Measurements from ENCODE around the gene CD96. TPM values are rescaled to one million over a fixed set of nuclear protein-coding genes. Genes with fewer than 3 reads are reported as not detected.
"Not testable (repeated sequence)": the region's sequence is repeated elsewhere in the genome, so short reads cannot be mapped to it uniquely, and the experiment has no call there.

The CD96 gene, protein sequence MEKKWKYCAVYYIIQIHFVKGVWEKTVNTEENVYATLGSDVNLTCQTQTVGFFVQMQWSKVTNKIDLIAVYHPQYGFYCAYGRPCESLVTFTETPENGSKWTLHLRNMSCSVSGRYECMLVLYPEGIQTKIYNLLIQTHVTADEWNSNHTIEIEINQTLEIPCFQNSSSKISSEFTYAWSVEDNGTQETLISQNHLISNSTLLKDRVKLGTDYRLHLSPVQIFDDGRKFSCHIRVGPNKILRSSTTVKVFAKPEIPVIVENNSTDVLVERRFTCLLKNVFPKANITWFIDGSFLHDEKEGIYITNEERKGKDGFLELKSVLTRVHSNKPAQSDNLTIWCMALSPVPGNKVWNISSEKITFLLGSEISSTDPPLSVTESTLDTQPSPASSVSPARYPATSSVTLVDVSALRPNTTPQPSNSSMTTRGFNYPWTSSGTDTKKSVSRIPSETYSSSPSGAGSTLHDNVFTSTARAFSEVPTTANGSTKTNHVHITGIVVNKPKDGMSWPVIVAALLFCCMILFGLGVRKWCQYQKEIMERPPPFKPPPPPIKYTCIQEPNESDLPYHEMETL
- 64.2 and 67.9 TPM in 2 replicates for total RNA-seq

DNA sequence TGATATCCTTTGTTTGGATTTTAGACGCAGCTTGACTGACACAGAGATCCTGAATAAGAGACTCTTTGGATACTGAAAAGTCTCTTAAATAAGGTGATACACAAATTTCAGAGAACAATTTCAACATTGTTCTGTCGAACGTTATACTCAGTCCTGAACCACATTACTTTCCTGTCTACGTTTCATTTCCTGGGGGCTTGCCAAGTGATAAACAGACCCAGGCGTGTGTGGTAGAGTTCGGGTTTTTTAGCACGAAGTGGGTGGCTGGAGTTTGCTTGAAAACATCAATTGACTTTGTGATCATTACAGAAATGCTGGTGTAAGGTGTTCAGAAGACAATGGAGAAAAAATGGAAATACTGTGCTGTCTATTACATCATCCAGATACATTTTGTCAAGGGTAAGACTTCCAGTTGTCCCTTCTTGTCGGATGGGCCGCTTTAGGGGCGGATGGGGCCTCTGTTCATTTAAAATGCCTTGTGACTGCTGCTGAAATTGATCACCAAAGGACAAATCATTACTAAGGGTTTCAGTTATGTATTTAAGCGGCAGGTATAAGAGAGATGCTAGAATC, at the start of gene CD96:
TSS of gene CD96 (plus strand) at position 287 of the 573 bp plus-strand sequence. CDS start at position 339, 52 bp downstream.
- intact Hi-C loops (cut with micrococcal nuclease), result loop anchor here (1.0 to 2.0 kb wide), 7 partner anchors 40 to 1735 kb away; no protein-coding TSS in a partner anchor
- peaks cover 78% of the 10 kb centered on the region for H3K4me1 Mint-ChIP-seq (ENCODE audit: low read depth)
- peak within 1 kb of the TSS; percentile 98 for H3K27ac Mint-ChIP-seq
- DNase-seq (ENCODE audit: low spot score), result peak; percentile 65
- peak within 1 kb of the TSS; percentile 91 for H3K4me3 Mint-ChIP-seq (ENCODE audit: low read depth)
- H3K9me3 Mint-ChIP-seq, result peaks cover 4% of the 10 kb centered on the region
- peaks cover 40% of the 10 kb centered on the region for H3K36me3 Mint-ChIP-seq (ENCODE audit: low read depth)
- H3K27me3 Mint-ChIP-seq (ENCODE audit: low read depth), result no peaks in the 10 kb centered on the region

DNA sequence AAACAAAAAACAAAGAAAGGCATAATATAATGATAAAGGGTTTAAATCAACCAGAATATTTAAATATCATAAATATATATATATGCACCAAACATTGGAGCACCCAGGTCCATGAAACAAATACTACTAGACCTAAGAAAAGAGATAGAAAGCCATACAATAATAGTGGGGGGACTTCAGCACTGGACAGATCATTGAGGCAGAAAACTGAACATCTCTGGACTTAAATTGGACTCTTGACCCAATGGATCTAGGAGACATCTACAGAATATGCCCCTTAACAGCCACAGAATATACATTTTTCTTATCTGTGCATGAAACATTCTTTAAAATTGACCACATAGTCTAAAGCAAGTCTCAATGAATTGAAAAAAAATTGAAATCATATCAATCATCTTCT, 48.7 kb upstream of the CD96 start:
- Mint-ChIP-seq H3K4me1 (ENCODE audit: low read depth) (no peaks in the 10 kb centered on the region), H3K9me3 (no peaks in the 10 kb centered on the region), H3K27ac (no peak overlapping the region), H3K4me3 (ENCODE audit: low read depth) (no peak overlapping the region), H3K27me3 (ENCODE audit: low read depth) (no peaks in the 10 kb centered on the region), H3K36me3 (ENCODE audit: low read depth) (no peaks in the 10 kb centered on the region)
- no peak for DNase-seq (ENCODE audit: low spot score)
- intact Hi-C loops (cut with micrococcal nuclease), result no loop called here

DNA sequence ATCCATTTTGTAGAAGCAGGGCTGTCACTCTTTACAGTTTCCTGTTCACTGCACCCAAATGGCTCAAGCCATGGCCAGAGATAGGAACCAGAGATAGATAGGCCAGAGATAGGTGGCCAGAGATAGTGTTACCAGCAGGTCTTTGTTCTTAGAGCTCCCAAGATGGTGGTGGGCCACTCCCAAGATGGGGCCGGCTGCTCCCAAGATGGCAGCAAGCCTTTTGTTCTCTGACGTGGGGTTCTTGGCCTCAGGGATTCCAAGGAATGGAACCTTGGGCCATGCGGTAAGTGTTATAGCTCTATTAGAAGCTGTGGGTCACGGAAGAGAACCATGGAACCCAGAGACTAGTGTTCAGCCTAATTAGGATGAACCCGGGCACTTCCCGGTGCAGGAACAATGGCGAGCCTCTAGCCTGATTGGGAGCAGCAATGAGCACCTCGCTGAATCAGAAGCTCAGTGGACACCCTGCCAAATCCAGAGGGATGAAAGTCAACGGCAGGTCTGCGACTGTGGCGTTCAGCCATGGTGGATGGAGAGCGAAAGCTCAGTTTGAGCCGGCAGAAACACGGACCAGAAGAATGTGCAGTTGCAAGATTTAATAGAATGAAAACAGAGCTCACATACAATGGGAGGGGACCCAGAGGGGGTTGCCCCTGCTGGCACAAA, 45.0 kb upstream of the CD96 start:
- no peaks in the 10 kb centered on the region for H3K9me3 Mint-ChIP-seq
- intact Hi-C loops (cut with micrococcal nuclease), result no loop called here
- no peaks in the 10 kb centered on the region for H3K4me1 Mint-ChIP-seq (ENCODE audit: low read depth)
- no peak overlapping the region for H3K4me3 Mint-ChIP-seq (ENCODE audit: low read depth)
- peaks cover 2% of the 10 kb centered on the region for H3K27me3 Mint-ChIP-seq (ENCODE audit: low read depth)
- no peak for DNase-seq (ENCODE audit: low spot score)
- H3K27ac Mint-ChIP-seq, result no peak overlapping the region
- H3K36me3 Mint-ChIP-seq (ENCODE audit: low read depth), result no peaks in the 10 kb centered on the region

DNA sequence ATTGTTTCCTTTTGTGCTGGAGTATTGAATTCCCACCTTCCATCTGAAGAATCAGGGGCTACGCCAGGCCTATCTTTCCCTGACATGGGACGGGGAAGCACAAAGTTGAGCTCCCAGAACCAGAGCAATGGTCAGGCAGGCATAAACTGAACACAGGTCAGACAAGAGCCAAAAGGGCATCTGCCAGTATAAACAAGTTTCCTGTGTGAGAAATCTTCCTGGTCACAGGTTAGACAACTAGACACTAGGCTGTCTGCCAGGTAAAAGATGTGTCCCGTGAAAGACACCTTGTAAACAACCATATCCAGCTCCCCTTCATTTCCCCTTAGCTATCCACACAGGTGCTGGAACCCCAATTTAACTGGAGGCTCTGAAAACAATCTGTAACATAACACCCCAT, 44.0 kb upstream of the CD96 start:
- Mint-ChIP-seq H3K9me3 (no peaks in the 10 kb centered on the region), H3K4me1 (ENCODE audit: low read depth) (no peaks in the 10 kb centered on the region), H3K4me3 (ENCODE audit: low read depth) (no peak overlapping the region), H3K36me3 (ENCODE audit: low read depth) (no peaks in the 10 kb centered on the region), H3K27ac (no peak overlapping the region), H3K27me3 (ENCODE audit: low read depth) (peaks cover 2% of the 10 kb centered on the region)
- intact Hi-C loops (cut with micrococcal nuclease), result no loop called here
- DNase-seq (ENCODE audit: low spot score), result no peak

DNA sequence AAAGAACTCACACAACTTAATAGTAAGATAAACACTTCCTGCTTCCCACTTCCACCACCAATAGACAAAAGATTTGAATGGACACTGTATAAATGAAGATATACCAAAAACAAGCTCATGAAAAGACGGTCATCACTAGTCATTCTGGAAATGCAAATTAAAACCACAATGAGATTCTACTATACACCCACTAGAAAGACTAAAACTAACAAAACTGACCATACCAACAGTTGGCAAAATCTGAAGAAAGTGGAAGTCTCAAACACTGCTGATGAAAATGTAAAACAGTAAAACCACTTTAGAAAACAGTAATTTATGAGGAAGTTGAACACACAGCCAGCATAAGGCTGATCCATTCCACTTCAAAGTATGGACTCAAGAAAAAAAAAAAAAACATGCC, 35.6 kb upstream of the CD96 start:
- H3K9me3 Mint-ChIP-seq, result no peaks in the 10 kb centered on the region
- intact Hi-C loops (cut with micrococcal nuclease), result no loop called here

DNA sequence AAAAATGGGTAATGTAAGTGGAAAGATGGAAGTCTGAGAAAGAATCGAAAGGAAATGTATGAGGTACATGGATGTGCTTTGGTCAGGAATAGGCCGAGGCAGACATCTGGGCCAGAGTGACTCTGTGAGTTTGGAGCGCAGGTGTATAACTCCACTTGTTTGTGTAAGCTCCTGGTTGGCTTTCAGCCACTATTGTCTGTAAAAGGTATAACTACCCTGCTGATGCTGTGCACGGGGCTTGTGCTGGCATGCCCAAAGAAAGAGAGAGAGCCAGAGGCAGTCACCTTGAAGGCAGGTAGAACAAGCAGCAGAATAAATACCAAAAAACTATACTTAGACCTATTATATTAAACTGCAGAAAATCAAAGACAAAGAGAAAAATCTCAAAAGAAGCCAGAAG, 32.7 kb upstream of the CD96 start:
- Mint-ChIP-seq H3K27me3 (ENCODE audit: low read depth) (peaks cover 3% of the 10 kb centered on the region), H3K27ac (no peak overlapping the region)

More for the DNA sequence above, 35.6 kb upstream of the CD96 start:
- DNase-seq (ENCODE audit: low spot score), result no peak
- Mint-ChIP-seq H3K27me3 (ENCODE audit: low read depth) (no peaks in the 10 kb centered on the region), H3K27ac (no peak overlapping the region), H3K36me3 (ENCODE audit: low read depth) (no peaks in the 10 kb centered on the region), H3K4me1 (ENCODE audit: low read depth) (no peaks in the 10 kb centered on the region), H3K4me3 (ENCODE audit: low read depth) (no peak overlapping the region)

DNA sequence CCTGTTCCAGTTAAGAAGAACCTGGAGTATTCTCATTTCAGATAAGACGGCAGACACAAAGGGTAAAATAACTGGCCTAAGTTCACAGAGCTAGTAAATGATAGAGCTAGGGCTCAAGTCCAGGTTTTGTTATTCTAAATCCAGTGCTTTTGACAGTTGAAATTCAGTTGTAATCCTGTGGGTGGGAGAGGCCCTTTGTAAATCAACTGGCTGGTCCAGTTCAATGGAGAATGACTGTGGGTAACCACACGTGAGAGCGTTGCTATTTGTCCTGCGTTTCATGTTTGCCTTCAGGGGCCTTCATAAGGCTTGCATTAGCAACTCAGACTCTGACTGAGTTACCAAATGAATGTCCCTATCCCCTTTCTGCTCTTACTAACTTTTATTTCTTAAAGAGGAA, 24.2 kb upstream of the CD96 start:
- intact Hi-C loops (cut with micrococcal nuclease), result no loop called here
- Mint-ChIP-seq H3K4me3 (ENCODE audit: low read depth) (no peak overlapping the region), H3K36me3 (ENCODE audit: low read depth) (no peaks in the 10 kb centered on the region), H3K9me3 (no peaks in the 10 kb centered on the region), H3K27ac (no peak overlapping the region), H3K27me3 (ENCODE audit: low read depth) (peaks cover 7% of the 10 kb centered on the region), H3K4me1 (ENCODE audit: low read depth) (no peaks in the 10 kb centered on the region)
- no peak for DNase-seq (ENCODE audit: low spot score)

More for the DNA sequence above, 32.7 kb upstream of the CD96 start:
- no peak for DNase-seq (ENCODE audit: low spot score)
- H3K4me3 Mint-ChIP-seq (ENCODE audit: low read depth), result no peak overlapping the region
- no peaks in the 10 kb centered on the region for H3K36me3 Mint-ChIP-seq (ENCODE audit: low read depth)
- no peaks in the 10 kb centered on the region for H3K4me1 Mint-ChIP-seq (ENCODE audit: low read depth)
- intact Hi-C loops (cut with micrococcal nuclease), result no loop called here
- H3K9me3 Mint-ChIP-seq, result no peaks in the 10 kb centered on the region

DNA sequence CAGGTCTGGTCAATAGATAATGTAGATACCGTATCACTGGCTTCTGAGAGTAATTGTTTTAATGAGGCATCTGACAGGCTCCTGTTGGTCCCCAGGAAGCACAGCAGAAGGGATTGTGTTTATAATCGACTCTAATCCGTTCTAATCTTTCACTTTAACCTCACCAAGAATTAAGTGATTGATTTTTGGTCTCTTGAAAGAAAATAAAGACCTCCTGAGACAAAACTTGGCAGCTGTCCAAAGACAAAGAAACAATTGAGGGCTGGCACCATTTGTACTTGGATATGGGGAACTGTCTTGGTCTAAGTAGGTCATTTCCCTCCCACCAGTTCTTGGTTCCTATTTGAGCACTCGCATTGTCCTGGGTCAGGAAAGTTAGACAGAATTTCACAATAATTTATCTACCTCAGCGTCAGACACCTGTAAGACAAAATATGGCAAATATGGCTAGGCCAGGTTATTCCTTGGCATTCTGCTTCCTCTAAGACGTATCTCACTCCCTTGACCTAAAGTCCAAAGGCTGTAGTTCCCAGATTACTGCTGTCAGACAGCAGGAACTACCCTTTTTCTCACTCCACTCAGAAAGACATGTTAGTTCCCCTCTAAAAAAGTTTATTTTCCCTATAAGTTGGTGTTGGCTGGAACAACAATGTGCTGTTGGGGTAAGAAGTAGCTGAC, 22.7 kb upstream of the CD96 start:
- Mint-ChIP-seq H3K9me3 (no peaks in the 10 kb centered on the region), H3K36me3 (ENCODE audit: low read depth) (no peaks in the 10 kb centered on the region), H3K4me1 (ENCODE audit: low read depth) (no peaks in the 10 kb centered on the region), H3K27me3 (ENCODE audit: low read depth) (peaks cover 7% of the 10 kb centered on the region), H3K4me3 (ENCODE audit: low read depth) (no peak overlapping the region), H3K27ac (no peak overlapping the region)
- intact Hi-C loops (cut with micrococcal nuclease), result no loop called here
- no peak for DNase-seq (ENCODE audit: low spot score)

DNA sequence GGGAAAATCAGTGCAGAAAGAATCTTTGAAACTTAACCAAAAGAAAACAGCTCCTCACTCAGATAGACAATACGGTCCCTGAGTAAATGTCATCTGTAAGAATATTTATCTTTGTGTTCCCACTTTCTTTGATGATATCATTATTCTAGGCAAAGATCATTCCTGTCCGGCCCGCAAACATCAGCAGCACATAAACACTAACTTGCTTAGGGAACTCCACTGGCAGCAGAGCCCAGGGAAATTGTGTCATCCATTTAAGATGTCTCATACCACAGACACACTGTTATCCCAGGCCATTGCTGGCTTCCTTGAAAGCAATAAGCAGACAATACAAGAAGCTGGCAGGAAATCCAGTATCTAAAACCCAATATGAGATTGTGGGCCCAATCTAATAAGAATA, 20.1 kb upstream of the CD96 start:
- Mint-ChIP-seq H3K4me1 (ENCODE audit: low read depth) (no peaks in the 10 kb centered on the region), H3K36me3 (ENCODE audit: low read depth) (no peaks in the 10 kb centered on the region), H3K27me3 (ENCODE audit: low read depth) (peaks cover 7% of the 10 kb centered on the region), H3K27ac (no peak overlapping the region), H3K4me3 (ENCODE audit: low read depth) (no peak overlapping the region), H3K9me3 (no peaks in the 10 kb centered on the region)
- intact Hi-C loops (cut with micrococcal nuclease), result no loop called here
- no peak for DNase-seq (ENCODE audit: low spot score)

DNA sequence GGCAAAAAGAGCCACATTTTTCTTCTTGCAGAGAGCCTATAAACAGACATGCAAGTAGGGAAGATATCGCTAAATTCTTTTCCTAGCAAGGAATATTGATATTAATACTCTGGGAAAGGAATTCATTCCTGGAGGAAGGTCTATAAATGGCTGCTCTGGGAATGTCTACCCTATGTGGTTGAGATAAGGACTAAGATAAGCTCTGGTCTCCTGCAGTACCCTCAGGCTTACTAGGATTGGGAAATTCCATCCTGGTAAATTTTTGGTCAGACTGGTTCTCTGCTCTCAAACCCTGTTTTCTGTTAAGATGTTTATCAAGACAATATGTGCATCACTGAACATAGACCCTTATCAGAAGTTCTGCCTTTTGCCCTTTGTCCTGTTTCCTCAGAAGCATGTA, 17.5 kb upstream of the CD96 start:
- DNase-seq (ENCODE audit: low spot score); H3K27ac Mint-ChIP-seq; H3K36me3 Mint-ChIP-seq (ENCODE audit: low read depth); H3K9me3 Mint-ChIP-seq; intact Hi-C loops (cut with micrococcal nuclease); H3K4me1 Mint-ChIP-seq (ENCODE audit: low read depth); H3K27me3 Mint-ChIP-seq (ENCODE audit: low read depth); H3K4me3 Mint-ChIP-seq (ENCODE audit: low read depth): not testable (repeated sequence)

DNA sequence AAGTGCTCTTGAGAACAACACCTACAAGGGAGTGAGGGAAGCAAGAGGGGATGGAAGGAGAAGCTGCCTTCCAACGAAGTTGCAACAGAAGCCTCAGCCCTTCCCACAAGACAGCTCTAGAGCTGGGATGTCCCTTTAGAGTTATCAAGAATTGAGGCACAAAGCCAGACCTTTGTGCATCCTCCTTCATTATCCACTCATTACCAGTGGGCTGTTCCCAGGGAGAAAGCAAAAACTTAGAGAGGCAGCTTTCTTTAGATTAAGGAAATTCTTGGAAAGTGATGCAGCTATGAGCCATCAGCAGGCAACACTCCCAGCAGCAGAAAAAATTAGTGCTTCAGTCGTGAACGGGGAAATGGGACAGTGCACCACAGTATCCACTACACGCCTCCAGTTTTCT, 10.6 kb upstream of the CD96 start:
- H3K27me3 Mint-ChIP-seq (ENCODE audit: low read depth), result peaks cover 2% of the 10 kb centered on the region
- no peak overlapping the region for H3K4me3 Mint-ChIP-seq (ENCODE audit: low read depth)
- DNase-seq (ENCODE audit: low spot score), result no peak
- intact Hi-C loops (cut with micrococcal nuclease), result no loop called here
- H3K27ac Mint-ChIP-seq, result no peak overlapping the region
- H3K4me1 Mint-ChIP-seq (ENCODE audit: low read depth), result peaks cover 12% of the 10 kb centered on the region
- no peaks in the 10 kb centered on the region for H3K36me3 Mint-ChIP-seq (ENCODE audit: low read depth)
- peaks cover 9% of the 10 kb centered on the region for H3K9me3 Mint-ChIP-seq

DNA sequence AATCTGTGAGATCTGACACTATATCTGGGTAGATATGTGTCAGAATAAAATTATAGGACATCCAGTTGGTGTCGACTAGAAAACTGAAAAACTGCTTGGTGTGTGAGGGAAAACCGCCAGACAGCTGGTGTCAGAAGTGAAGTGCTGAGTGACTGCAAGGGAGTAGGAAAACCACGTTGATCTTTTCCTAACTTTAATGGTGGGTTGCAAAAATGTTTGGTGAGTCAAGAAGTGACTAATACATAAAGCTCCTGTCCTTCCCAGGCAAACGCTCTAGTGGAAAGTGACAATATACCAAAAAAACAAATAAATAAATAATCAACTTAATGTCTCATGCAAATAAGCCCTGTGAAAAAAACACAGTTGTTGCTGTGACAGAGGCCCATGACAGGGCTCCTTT, 7.3 kb upstream of the CD96 start:
- H3K27me3 Mint-ChIP-seq (ENCODE audit: low read depth), result no peaks in the 10 kb centered on the region
- peaks cover 28% of the 10 kb centered on the region for H3K4me1 Mint-ChIP-seq (ENCODE audit: low read depth)
- H3K9me3 Mint-ChIP-seq, result peaks cover 13% of the 10 kb centered on the region
- intact Hi-C loops (cut with micrococcal nuclease), result no loop called here
- H3K36me3 Mint-ChIP-seq (ENCODE audit: low read depth), result peaks cover 4% of the 10 kb centered on the region
- DNase-seq (ENCODE audit: low spot score), result no peak
- no peak overlapping the region for H3K4me3 Mint-ChIP-seq (ENCODE audit: low read depth)
- H3K27ac Mint-ChIP-seq, result no peak overlapping the region

Measured in activated T-helper 2 cell treated with anti-CD3 and anti-CD28 coated beads, Interferon-gamma antibody, Interleukin-2, Interleukin-4, amounts not matched to agents 10 μg/mL and 5 μg/mL and 100 μg/mL, durations not matched to agents 14 hours and 24 hours and 36 hours (primary cell).